NK-92 treated with Interleukin-12 subunit alpha and Interleukin-12 subunit beta, amount 100 ng/mL, for 24 hours (cell line): ENCODE measurements around the gene MSMP.

Experiments
- DNase-seq: peaks from one replicate; lab custom pipeline; 2025; lab: John Stamatoyannopoulos, UW

MSMP gene

GRCh38 chr9:35723426-35723825 is 30.6 kb downstream of the MSMP start:
- DNase-seq = no peak

GRCh38 chr9:35719546-35719945 is 34.5 kb downstream of the MSMP start:
- DNase-seq = no peak

GRCh38 chr9:35718721-35719511 is 35.2 kb downstream of the MSMP start:
- no peak for DNase-seq

- no peak for DNase-seq
These were observed 36.8 kb downstream of the MSMP start for GRCh38 chr9:35717132-35717870.

GRCh38 chr9:35716230-35716629 is 37.8 kb downstream of the MSMP start:
- DNase-seq = no peak

- DNase-seq = no peak
These were observed 39.4 kb downstream of the MSMP start for GRCh38 chr9:35714579-35715252.

GRCh38 chr9:35714123-35714522 is 40.0 kb downstream of the MSMP start:
- no peak for DNase-seq

GRCh38 chr9:35713578-35713977 is 40.5 kb downstream of the MSMP start:
- DNase-seq = no peak

- no peak for DNase-seq
These were observed 41.2 kb downstream of the MSMP start for GRCh38 chr9:35712762-35713400.

- DNase-seq = no peak
These were observed 42.3 kb downstream of the MSMP start for GRCh38 chr9:35711501-35712428.

GRCh38 chr9:35710818-35711500 is 43.1 kb downstream of the MSMP start:
- DNase-seq = no peak

GRCh38 chr9:35708146-35708545 is 45.9 kb downstream of the MSMP start:
- no peak for DNase-seq

GRCh38 chr9:35706951-35707350 is 47.1 kb downstream of the MSMP start:
- no peak for DNase-seq

- no peak for DNase-seq
These were observed 48.1 kb downstream of the MSMP start for GRCh38 chr9:35705836-35706430.

- DNase-seq = no peak
These were observed 48.7 kb downstream of the MSMP start for GRCh38 chr9:35705372-35705771.

GRCh38 chr9:35703906-35704672 is 50.0 kb downstream of the MSMP start:
- DNase-seq = no peak
